Measurements from ENCODE around the gene ERF. TPM values are rescaled to one million over a fixed set of nuclear protein-coding genes. Genes with fewer than 3 reads are reported as not detected.

ERF gene
- total RNA-seq, 1 experiment from 2014 or later: 96.1 TPM

DNA sequence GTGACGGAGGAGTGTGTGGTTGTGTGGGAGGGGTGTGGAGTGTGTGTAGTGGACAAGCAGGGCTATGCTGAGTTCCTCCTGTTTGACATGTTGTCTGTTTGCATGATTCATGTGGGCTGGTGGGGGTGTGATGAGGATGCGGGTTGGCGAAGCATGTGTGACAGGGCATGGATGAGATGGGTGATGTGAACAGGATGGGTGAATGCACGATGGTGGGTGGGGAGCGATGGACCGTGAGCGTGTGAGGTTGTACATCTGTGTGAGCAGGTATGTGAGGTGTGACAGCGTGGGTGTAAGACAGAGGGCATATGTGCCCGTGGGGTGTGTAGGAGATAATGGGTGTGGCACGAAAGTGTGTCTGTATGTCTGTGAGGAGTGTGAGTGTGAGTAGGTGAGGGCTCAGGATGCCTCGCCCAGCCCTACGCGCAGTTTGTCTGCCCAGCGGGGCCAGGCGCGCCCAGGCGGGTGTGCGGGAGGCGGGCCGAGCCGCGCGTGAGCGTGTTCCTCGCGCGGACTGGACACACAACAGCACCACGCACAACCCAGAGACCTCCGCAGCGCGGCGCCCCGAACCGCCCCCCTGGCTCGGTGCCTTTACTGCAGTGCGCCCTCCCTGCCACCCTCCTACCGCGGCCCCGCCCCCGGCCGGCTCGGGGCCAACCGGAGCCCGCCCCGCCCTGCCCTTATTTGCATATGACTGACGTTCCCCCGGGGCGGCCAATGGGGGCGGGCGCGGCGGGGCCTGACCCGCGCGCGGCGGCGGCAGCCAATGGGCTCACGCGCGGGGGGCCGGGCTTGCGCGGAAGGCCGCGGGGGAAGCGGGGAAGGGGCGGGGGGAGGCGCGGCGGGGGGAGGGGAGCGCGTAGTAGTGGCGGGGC is 28.5 kb upstream of the ERF start:
- CTCF ChIA-PET: interaction anchor here (1.0 to 4.8 kb wide), 3 partner anchors 10 to 38 kb away, joined by 3 to 63 read pairs (median 3); no protein-coding TSS in a partner anchor
- peak overlapping the region; percentile 94 for H3K27ac ChIP-seq (ENCODE audit: low read depth, low read length)
- H4K20me1 ChIP-seq (ENCODE audit: insufficient read depth): no peaks in the 10 kb centered on the region
- peaks cover 18% of the 10 kb centered on the region; the same call in 1 of the 2 replicates for H3K79me2 ChIP-seq (ENCODE audit: insufficient read depth, low read length)
- ATAC-seq (peak; percentile 73), DNase-seq (ENCODE audit: low read depth, low spot score) (peak; percentile 69)
- no peaks in the 10 kb centered on the region for H3K9me2 ChIP-seq (ENCODE audit: insufficient read depth)
- RAD21 ChIA-PET (ENCODE audit: low non-redundant PET in 1 of 2, low total read pairs in 2 of 2, uncharacterized antibody in 2 of 2, unreplicated experiment in 2 of 2): interaction anchor here in 1 of 2 experiments (0.6 kb wide), 1 partner anchor 39 kb away, joined by 5 read pairs; no protein-coding TSS in a partner anchor
- no peak overlapping the region for H2AFZ ChIP-seq (ENCODE audit: low read depth, low read length, poor library complexity, severe bottlenecking)
- peak overlapping the region; percentile 97 for H3K4me2 ChIP-seq (ENCODE audit: low read length)
- peak overlapping the region; percentile 29 to 59 for H3K4me3 ChIP-seq (replicated peaks in 1 of 2; ENCODE audit: low read depth in 1 of 2, low read length in 2 of 2)
- intact Hi-C loops (cut with micrococcal nuclease): no loop called here
- peaks cover 9% of the 10 kb centered on the region in 2 experiments; a peak in 3 of 4 replicates for H3K36me3 ChIP-seq (ENCODE audit: control insufficient read depth in 1 of 2, insufficient read depth in 2 of 2, low read length in 2 of 2)
- TF ChIP-seq ZFX (IDR thresholded peaks at IDR 0.05) (no peak), MAX (IDR thresholded peaks at IDR 0.05) (peak; percentile 23), YY1 (IDR thresholded peaks at IDR 0.05; ENCODE audit: extremely low read depth, insufficient replicate concordance, low read depth, low read length) (no peak), TCF7L2 (IDR thresholded peaks at IDR 0.05; ENCODE audit: borderline replicate concordance, extremely low read depth, insufficient read depth, insufficient read length) (peak; percentile 11), POLR2AphosphoS5 (IDR thresholded peaks at IDR 0.05; ENCODE audit: low read depth, low read length) (0 out of 2 replicates have a peak, but pooled peaks have one; percentile 24)
- H3K4me1 ChIP-seq (ENCODE audit: control insufficient read depth in 1 of 2, insufficient read depth in 2 of 2, low read length in 2 of 2): peaks cover 40 to 68% of the 10 kb centered on the region in 2 experiments
- POLR2A ChIA-PET: interaction anchor here (1.1 kb wide), 1 partner anchor 40 kb away, joined by 4 read pairs; no protein-coding TSS in a partner anchor
- BruUV-seq (replicated peaks): TSS peak; percentile 44
- H3K9me3 ChIP-seq (ENCODE audit: control insufficient read depth in 1 of 2, insufficient read depth in 1 of 2, low read depth in 1 of 2, low read length in 2 of 2): no peaks in the 10 kb centered on the region
- H3K27me3 ChIP-seq (ENCODE audit: insufficient read depth, low read length): no peaks in the 10 kb centered on the region
- H3K9ac ChIP-seq (ENCODE audit: low read length): peak overlapping the region; percentile 86

DNA sequence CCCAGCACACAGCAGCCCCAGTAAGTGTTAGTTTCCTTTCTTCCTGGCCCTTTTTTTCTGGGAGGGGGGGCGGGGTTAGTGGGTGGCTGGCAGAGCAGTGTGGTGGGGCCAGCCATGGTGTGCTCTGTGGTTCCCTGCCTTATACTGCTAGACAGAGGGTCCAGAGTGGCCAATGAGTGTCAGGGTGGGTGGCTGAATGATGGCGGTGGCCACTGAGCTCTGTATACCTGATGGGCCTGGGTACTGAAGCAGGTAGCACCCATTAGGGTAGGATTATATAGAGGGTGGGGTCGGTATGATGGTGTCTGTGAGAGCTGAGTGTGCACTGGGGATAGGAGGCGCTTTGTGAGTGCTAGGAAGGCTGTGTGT is 27.9 kb upstream of the ERF start:
- peak overlapping the region; percentile 97 for H3K4me2 ChIP-seq (ENCODE audit: low read length)
- no peak for ATAC-seq
- peaks cover 4 to 9% of the 10 kb centered on the region in 2 experiments; a peak in 2 of 4 replicates for H3K36me3 ChIP-seq (ENCODE audit: control insufficient read depth in 1 of 2, insufficient read depth in 2 of 2, low read length in 2 of 2)
- no peaks in the 10 kb centered on the region for H3K9me2 ChIP-seq (ENCODE audit: insufficient read depth)
- peak overlapping the region; percentile 86 for H3K9ac ChIP-seq (ENCODE audit: low read length)
- RAD21 ChIA-PET (ENCODE audit: low non-redundant PET in 1 of 2, low total read pairs in 2 of 2, uncharacterized antibody in 2 of 2, unreplicated experiment in 2 of 2): interaction anchor here in 1 of 2 experiments (0.6 kb wide), 1 partner anchor 37 kb away, joined by 7 read pairs; no protein-coding TSS in a partner anchor
- no peak overlapping the region for H2AFZ ChIP-seq (ENCODE audit: low read depth, low read length, poor library complexity, severe bottlenecking)
- intact Hi-C loops (cut with micrococcal nuclease): no loop called here
- POLR2A ChIA-PET: interaction anchor here (1.1 kb wide), 1 partner anchor 40 kb away, joined by 4 read pairs; no protein-coding TSS in a partner anchor
- TF ChIP-seq ZFX (IDR thresholded peaks at IDR 0.05): no peak
- TF ChIP-seq ZBTB33 (IDR thresholded peaks at IDR 0.05; ENCODE audit: extremely low read depth, insufficient replicate concordance, low read length): no peak
- TF ChIP-seq CBX3 (IDR thresholded peaks at IDR 0.05; ENCODE audit: low read depth): no peak
- no peak for TF ChIP-seq SRF (IDR thresholded peaks at IDR 0.05; ENCODE audit: low read depth)
- H3K27me3 ChIP-seq (ENCODE audit: insufficient read depth, low read length): no peaks in the 10 kb centered on the region
- peak overlapping the region; percentile 94 for H3K27ac ChIP-seq (ENCODE audit: low read depth, low read length)
- no peaks in the 10 kb centered on the region for H3K9me3 ChIP-seq (ENCODE audit: control insufficient read depth in 1 of 2, insufficient read depth in 1 of 2, low read depth in 1 of 2, low read length in 2 of 2)
- no peaks in the 10 kb centered on the region for H4K20me1 ChIP-seq (ENCODE audit: insufficient read depth)
- peaks cover 18% of the 10 kb centered on the region; the same call in 1 of the 2 replicates for H3K79me2 ChIP-seq (ENCODE audit: insufficient read depth, low read length)
- CTCF ChIA-PET: interaction anchor here (4.8 kb wide), 1 partner anchor 37 kb away, joined by 63 read pairs; no protein-coding TSS in a partner anchor
- H3K4me1 ChIP-seq (ENCODE audit: control insufficient read depth in 1 of 2, insufficient read depth in 2 of 2, low read length in 2 of 2): peaks cover 46 to 75% of the 10 kb centered on the region in 2 experiments
- no TSS peak for BruUV-seq (replicated peaks)
- H3K4me3 ChIP-seq (replicated peaks in 1 of 2; ENCODE audit: low read depth in 1 of 2, low read length in 2 of 2): peak overlapping the region in 1 of 2 experiments; percentile 59; a peak in 3 of 4 replicates
- DNase-seq (ENCODE audit: low read depth, low spot score): no peak
